Stimulated activated CD4-positive, alpha-beta T cell treated with anti-CD3 and anti-CD28 coated beads, Interleukin-4, amount 100 ng/mL, for 4 hours (primary cell): Measurements from ENCODE around the gene CTNNA2.
"Not testable (repeated sequence)": the region's sequence is repeated elsewhere in the genome, so short reads cannot be mapped to it uniquely, and the experiment has no call there.

Experiments used
- DNase-seq, 2 experiments: peaks; one replicate each; pipeline ENCODE4 v3.0.0-alpha.2; 2020

The CTNNA2 gene

GRCh38 chr2:80113399-80113798, 600.5 kb downstream of the CTNNA2 start:
- DNase-seq, result no peak

- DNase-seq, result no peak
These were observed 602.0 kb downstream of the CTNNA2 start for GRCh38 chr2:80114812-80115211.

GRCh38 chr2:80117401-80117800, 604.5 kb downstream of the CTNNA2 start:
- no peak for DNase-seq

GRCh38 chr2:80120866-80121265, 608.0 kb downstream of the CTNNA2 start:
- no peak for DNase-seq

- no peak for DNase-seq
These were observed 609.8 kb downstream of the CTNNA2 start for GRCh38 chr2:80122675-80123074.

- no peak for DNase-seq
These were observed 613.8 kb downstream of the CTNNA2 start for GRCh38 chr2:80126596-80127189.

GRCh38 chr2:80128080-80128479, 615.2 kb downstream of the CTNNA2 start:
- no peak for DNase-seq

- no peak for DNase-seq
These were observed 619.4 kb downstream of the CTNNA2 start for GRCh38 chr2:80132281-80132680.

- no peak for DNase-seq
These were observed 622.1 kb downstream of the CTNNA2 start for GRCh38 chr2:80135001-80135400.

- DNase-seq, result no peak
These were observed 623.5 kb downstream of the CTNNA2 start for GRCh38 chr2:80136338-80136737.

GRCh38 chr2:80139001-80139400, 626.1 kb downstream of the CTNNA2 start:
- DNase-seq, result no peak

GRCh38 chr2:80141007-80141726, 628.3 kb downstream of the CTNNA2 start:
- no peak for DNase-seq

- DNase-seq, result no peak
These were observed 632.6 kb downstream of the CTNNA2 start for GRCh38 chr2:80145499-80145898.

GRCh38 chr2:80146757-80147156, 633.9 kb downstream of the CTNNA2 start:
- not testable (repeated sequence) for DNase-seq

GRCh38 chr2:80147690-80148089, 634.8 kb downstream of the CTNNA2 start:
- no peak for DNase-seq

- no peak for DNase-seq
These were observed 636.1 kb downstream of the CTNNA2 start for GRCh38 chr2:80148906-80149305.

GRCh38 chr2:80149991-80150390, 637.1 kb downstream of the CTNNA2 start:
- no peak for DNase-seq

GRCh38 chr2:80151248-80151647, 638.4 kb downstream of the CTNNA2 start:
- DNase-seq, result no peak

- no peak for DNase-seq
These were observed 638.8 kb downstream of the CTNNA2 start for GRCh38 chr2:80151651-80152050.

- no peak for DNase-seq
These were observed 640.3 kb downstream of the CTNNA2 start for GRCh38 chr2:80153151-80153550.

- DNase-seq, result no peak
These were observed 640.9 kb downstream of the CTNNA2 start for GRCh38 chr2:80153768-80154167.

GRCh38 chr2:80154231-80154915, 641.5 kb downstream of the CTNNA2 start:
- DNase-seq, result no peak

GRCh38 chr2:80164375-80164774, 651.5 kb downstream of the CTNNA2 start:
- DNase-seq, result no peak

- DNase-seq, result no peak
These were observed 653.8 kb downstream of the CTNNA2 start for GRCh38 chr2:80166483-80167171.
